Left kidney (tissue), 2 donors: Measurements from ENCODE around the gene COMMD9. TPM values are rescaled to one million over a fixed set of nuclear protein-coding genes. Genes with fewer than 3 reads are reported as not detected.

ENCODE experiments used
- DNase-seq: peaks from one replicate; pipeline ENCODE4 v3.0.0-alpha.2; 2013
- polyA plus RNA-seq: library from polyadenylated mRNA; unstranded; fragments of 120-200 nt; gene quantifications from one replicate; pipeline ENCODE4 v1.2.1, GENCODE V29; 2013; ENCODE audit not compliant: insufficient read length

The COMMD9 gene
- polyA plus RNA-seq, 1 donor: 83.7 TPM

DNA sequence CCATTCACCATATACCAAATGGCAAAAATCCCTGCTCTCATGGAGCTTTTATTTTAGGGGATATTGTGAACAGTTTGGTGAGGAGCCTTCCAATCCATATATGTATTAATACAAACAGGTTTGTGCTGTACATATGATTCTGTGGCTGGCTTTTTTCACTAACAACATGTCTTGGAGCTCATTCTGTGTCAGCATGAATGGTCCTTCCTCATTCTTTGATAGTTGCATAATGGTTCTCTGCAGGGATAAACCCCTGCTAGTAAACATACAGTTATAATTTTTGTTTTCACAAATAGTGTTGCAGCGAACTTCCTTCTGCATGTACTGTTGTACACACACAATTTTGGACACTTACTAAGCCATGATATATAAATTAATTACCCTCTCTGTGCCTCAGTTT, 15.1 kb upstream of the COMMD9 start:
- DNase-seq: no peak

DNA sequence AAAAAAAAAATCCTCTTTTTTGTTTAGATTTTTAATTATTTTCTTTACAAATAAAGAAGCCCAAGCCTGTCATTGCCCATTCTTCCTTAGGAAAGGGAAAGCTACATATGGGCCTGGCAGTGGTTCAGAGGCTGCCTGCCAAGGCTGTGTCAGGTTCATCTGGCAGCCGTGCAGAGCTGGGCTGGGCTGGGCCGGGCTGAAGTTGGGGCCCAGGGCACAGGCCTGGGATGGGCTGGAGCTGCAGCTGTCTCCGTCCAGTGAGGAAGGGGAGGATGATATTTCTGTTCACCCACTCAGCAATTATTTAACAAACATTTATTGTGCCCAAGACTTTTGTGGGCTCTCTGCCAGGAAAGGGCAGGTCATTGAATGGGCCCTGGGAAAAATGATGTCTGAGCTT, 11.4 kb upstream of the COMMD9 start:
- DNase-seq: no peak

DNA sequence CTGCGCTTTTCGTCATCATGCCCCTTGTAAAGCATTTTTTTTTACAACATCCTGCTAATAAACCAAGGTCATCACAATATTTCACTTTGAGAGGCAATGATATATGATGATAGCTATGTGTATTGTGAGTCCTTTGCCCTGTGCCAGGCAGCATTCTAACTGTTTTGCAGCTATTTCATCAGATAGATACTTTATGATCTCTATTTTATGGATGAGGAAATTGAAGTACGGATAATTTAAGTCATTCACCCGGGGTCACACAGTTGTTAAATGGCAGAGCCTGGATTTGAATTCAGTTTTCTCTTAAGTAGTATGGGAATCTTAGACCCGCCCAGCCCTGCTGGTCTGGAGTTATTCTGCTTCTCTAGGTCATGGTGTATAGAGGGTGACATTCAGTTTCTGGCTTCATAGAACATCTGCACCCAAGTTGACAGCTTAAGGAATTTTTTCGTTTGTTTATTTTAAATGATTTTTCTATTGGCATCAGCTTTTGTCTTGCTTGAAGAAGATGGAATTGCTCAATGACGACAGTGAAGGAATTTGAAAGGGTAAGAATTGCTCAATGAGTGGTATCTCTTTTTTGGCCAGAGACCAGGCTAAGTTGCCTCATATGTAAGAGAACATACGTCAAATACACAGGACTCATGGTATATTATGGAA, 7.8 kb upstream of the COMMD9 start:
- no peak for DNase-seq

DNA sequence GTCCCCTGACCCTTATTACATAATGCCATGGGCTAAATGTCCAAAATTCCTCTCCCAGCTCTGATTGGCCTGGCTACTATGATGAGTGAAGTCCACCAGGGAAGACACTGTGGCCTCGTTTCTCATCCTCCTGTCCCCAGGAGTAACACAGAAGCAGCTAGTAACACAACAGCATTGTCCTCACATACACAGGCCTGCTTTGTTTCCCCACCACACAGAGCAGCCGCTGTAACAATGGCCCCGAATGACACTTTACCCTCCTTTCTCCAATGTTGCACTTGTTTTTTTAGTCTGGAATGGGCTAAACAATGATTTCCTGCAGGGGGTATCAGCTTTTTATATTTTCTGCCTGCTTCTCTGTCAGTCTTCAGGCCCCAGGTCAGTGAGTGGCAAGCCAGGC, 6.7 kb upstream of the COMMD9 start, which contains the start of gene PRR5L:
Gene PRR5L (plus strand): TSS at position 363 of the 400 bp plus-strand sequence. CDS start 104,834 bp downstream, outside the sequence.
- DNase-seq: no peak

DNA sequence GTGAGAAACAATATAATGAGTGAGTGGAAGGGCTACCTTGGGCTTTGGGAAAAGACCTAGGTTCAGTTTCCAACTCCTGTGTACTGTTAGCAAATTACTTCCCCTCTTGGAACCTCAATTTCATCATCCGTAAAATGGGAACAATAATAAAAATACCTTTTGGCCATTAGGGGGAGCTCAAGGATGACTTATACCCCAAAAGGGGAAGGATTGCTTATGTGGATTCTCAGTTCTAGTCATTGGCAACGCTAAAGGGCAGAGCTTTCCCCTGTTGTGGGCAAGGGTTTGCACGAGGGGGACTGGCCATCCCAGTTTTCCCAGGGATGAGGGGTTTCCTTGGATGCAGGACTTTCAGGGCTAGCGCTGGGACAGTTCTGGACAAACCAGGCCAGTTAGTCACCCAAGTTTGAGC, 3.1 kb upstream of the COMMD9 start:
- no peak for DNase-seq

DNA sequence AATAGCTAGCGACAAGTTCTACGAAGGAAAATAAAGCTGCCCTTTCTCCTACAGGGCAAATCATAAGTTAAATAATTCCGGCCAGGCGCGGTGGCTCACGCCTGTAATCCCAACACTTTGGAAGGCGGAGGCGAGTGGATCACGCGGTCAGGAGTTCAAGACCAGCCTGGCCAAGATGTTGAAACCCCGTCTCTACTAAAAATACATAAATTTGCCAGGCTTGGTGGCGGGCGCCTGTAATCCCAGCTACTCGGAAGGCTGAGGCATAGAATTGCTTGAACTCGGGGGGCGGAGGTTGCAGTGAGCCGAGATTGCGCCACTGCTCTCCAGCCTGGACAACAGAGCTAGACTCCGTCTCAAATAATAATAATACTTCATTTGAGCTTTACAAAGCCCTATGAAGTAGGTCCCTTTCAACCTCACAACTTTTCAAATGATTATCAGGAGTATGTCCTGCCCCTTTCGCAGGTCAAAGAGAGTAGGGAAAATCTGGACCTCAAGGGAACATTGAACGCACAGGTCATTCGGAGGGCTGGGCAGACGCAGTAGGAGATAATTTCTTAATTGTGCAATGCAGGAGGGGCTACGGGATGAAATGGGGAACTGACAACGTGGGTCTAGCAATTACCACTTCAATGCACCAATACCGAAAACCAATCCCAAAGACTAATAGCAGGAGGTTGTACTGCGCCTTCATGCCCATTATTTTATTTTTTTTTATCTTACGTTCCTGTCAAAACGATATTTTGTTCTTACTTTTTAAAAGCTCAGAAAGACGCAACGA, 590 bp downstream of the COMMD9 start:
- DNase-seq: no peak

DNA sequence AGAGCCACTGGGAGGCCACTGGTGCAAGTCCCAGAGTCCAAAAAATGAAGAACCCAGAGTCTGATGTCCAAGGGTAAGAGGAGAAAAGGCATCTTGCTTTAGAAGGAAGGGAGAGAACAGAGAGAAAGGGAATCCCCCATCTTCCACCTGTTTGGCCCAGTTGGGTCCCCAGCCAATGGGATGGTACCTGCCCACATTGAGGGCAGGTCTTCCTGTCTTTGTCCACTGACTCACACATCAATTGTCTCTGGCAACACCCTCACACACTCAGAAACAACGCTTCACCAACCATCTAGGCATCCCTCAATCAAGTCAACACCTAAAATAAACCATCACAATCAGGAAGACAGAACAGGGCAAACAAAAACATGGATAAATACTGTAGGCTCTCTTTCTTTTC, 6.3 kb downstream of the COMMD9 start:
- DNase-seq: no peak

DNA sequence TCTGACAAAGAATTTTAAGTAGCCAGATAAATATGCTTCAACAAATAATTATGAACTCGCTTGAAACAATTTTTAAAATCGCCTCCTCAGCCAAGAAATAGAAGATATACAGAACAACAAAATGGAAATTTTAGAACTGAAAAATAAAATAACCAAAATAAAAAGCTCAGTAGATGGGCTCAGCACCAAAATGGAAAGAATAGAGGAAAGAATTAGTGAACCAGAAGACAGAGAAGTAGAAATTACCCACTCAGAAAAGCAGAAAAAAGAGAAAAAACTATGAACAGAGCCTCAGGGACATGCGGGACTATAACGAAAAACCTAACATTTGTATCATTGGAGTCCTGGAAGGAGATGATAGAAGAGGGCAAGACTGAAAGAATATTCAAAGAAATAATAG, 7.4 kb downstream of the COMMD9 start:
- no peak for DNase-seq

DNA sequence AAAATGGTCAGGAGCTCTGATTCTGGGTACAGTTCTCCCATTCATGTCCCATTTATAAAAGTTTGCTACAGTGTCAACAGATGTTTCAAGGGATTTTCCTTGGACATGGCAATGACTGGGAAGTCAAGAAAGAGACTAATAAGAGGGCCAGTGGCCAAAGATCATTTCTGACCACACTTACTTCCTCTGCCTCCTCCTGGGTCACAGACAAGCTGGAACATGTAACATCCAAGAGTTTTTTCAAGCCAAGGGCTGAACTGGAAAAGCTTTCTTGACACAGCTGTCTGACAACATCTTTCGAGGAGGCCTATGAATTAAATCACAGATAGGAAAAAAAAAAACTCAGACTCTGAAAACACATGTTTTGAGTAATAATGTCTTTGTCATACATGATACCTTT, 8.7 kb downstream of the COMMD9 start:
- DNase-seq: no peak

DNA sequence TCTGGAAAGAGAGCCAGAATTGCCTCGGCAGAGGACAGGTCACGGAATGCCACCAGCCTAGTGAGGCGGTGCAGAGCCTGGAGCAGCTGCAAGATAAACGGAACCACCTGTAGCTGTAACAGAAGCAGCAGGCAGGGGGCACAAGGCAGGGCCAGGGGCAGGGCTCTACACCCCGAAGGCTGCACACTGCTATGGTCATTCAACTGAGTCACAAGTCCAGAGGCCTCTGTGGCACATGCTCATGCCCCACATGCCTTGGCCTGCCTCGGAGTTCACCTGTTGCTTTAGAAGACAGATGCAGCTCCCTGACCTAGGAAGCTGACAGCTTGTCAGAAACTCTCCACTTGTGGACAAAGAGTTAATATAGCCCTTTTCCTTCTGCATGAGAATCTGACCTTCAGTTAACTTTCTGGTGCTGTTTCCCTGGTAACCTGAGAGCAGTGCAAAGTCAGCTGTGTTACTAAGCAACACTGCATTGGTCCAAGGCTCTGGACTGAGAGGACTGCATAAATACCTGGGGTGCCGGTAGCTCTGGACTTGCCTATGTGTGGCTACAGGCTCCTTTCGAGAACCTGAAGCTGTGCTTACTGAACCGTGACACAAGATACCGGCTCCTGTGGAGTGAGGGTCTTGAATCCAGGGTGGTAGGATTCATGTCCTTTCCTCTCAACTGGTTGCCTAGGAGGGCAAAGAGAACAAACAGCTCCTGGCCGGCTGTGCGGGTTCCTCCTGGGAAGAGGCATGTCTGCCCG, 10.5 kb downstream of the COMMD9 start:
- DNase-seq: no peak

DNA sequence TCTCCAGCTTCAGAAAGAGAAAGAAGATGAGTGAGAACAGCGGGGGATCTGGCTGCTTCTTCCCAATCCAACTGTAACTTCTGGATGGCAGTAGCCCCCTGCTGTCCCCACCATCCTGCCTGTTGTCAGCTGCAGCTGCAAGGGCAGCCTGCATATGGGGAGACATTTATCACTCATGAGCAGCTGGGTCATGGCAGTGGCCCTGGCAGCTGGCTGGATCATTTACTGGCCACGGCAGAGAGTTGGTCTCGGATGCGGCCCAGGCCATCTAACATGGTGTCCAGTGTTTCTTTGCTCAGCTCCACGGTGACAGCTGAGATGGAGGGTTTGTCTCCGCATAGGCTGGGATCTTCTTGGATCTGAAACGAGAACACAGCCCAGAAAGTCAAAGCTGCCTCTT, 14.8 kb downstream of the COMMD9 start:
- DNase-seq: no peak

DNA sequence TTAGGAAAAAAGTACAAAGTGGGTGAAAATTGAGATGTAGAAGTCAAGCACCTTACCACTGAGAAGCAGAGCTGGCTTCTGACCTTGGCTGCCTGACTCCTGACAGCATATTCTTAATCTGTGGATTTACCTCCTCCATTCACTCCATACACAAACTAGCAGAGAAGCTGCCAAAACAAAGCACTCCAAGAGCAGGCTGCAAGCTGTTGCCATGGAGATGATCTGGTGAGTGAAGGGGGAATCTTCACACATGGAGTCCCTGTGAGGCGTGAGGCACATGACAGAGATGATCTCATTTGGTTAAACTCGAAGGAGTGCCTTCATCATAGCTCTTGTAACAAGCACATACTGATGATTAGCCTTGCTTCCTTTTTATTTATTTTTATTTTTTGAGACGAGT, 16.1 kb downstream of the COMMD9 start:
- no peak for DNase-seq

DNA sequence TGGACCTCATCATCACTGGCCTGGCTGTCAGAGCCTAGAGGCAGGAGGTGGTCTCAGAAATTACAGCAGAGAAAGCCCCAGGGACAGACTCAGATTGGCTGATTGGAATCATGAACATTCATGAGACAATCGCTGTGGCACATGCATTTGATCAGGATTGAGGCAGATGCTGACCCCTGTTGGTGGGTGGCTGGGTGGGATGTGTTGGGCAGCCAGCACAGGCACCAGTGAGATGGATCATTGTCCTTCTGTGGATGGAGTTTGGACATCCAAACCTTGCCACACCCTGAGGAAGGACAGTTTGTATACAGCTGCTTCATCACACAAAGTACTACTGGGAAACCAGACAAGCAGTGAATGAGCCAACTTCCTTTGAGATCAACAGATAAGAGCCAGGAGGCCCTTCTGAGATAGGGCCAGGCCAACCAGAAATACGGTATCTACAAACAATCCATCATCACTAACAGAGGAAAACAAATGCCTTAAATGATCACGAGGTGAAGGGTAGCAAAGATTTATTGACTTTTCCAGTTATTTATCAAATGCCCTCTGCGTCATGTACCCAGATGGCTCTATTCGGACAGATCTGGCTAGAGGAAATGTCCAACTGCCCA, 17.3 kb downstream of the COMMD9 start:
- DNase-seq: no peak

DNA sequence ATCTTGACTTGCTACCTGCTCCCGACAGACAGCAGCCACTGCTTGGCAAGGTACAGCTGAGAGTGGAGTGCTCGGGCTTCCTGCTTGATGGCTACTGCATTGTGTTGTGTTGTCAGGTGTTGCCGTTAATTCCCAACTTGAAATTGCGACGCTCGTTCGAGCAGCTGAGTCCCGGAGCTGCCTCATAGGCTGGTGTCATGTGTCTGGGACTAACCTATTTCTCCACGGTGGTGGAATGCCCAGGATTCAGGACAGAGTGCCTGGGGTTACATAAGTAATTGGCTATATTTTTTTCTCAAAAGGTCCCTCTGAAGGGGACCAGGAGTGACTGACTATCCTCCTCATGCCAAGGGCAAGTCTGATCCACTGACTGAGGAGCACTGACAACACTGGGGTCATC, 18.5 kb downstream of the COMMD9 start:
- no peak for DNase-seq

DNA sequence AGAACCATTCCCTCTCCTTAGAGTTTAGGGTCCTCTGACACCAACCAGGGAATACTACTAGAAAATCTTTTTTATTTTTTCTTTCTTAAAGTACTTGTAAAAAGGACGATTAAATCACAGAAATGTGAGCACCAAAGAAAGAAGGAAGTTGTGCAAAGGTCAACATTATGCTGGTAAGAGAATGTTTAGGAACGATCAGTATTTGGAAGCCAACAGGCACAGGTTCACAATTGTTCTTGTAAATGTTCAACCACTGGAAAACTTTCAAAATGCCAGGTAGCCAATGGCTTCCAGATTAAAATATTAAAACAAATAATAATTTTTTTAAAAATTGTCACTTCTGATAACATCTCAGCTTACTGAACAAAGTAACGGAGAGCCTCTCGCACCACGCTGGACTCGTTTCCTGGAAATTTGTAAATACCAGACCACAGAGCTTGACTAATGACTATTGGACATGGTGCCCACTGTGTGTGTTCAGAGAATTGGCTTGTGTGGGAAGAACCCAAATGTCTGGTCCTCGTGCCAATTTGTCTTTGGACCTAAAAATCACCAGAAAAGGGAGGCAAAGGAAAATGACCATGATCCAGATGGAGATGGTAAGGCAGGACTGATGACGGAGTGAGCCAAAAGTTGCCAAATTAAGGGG, 20.8 kb downstream of the COMMD9 start:
- no peak for DNase-seq

DNA sequence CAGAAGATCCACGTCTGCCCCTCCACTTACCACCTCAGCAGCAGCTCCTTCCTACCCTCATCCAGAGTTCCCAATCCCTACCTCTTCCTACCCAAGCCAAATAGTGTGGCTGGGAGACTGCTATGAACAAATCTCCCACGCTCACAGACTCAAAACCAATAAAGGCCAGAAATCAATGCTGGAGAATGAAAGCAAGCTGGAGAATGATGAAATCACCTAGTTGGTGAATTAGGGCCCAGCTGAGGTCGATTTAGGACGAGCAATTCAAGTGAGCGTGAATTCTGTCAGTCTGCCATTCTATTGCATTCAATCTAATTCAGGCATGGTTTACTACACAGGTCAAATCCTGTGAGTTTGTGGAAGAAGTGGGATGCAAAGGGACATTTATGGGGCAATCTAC, 22.5 kb downstream of the COMMD9 start:
- no peak for DNase-seq

DNA sequence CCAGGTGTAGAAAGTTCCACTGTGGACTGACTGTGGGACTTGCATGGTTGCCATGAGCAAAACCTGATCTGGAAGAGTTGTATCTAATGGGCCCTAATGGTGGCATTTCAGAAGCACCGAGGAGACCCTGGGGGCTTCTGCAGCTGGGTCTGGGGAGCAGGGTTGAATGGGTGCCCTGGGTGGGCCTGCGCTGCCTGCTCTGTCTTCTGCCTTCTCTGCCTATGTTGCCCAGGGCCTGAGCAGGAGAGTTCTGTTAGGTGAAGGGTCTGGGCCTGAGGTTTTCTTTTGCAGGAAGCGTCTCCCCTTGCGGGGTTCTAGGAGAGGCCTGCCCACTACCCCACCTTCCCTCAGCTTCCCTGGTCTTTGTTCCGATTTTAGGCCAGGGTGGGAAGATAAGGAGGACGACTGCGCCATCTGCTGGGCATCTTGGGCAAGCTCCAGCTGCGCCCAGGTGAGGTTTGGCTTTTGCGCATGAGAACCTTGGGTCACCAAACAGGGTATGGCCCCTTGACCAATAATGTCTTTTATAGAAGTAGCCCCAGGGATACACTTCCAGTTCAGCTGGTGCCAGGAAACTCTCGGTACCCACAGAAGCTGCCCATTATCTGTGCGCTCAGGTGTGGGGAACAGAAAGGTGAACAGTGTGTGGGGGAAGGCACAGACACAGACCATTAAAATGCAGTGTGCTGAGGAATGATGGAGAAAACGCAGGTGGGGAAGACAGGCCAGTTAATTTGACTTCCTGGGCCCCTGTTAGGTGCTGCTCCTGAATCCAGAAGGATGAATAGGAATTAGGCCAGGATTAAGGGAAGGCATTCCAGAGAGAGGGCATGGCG, 23.2 kb downstream of the COMMD9 start:
- peak; percentile 65 for DNase-seq

DNA sequence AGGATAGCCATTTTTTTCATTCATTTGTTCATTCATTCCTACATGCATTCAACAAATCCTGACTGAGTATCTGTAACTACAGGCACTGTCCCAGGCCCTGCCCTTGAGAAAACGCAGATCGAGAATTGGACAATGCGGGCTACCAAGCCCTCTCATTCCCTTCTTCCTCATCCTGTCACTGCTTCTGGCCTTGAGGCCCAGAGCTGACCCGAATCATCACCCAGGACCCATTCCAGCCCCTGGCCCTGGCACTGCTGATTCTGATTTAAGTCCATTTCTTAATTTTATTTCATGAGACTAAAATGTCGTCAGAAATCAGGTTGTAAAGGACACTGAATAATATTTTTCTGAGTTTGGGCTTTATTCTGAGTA, 24.3 kb downstream of the COMMD9 start:
- no peak for DNase-seq

DNA sequence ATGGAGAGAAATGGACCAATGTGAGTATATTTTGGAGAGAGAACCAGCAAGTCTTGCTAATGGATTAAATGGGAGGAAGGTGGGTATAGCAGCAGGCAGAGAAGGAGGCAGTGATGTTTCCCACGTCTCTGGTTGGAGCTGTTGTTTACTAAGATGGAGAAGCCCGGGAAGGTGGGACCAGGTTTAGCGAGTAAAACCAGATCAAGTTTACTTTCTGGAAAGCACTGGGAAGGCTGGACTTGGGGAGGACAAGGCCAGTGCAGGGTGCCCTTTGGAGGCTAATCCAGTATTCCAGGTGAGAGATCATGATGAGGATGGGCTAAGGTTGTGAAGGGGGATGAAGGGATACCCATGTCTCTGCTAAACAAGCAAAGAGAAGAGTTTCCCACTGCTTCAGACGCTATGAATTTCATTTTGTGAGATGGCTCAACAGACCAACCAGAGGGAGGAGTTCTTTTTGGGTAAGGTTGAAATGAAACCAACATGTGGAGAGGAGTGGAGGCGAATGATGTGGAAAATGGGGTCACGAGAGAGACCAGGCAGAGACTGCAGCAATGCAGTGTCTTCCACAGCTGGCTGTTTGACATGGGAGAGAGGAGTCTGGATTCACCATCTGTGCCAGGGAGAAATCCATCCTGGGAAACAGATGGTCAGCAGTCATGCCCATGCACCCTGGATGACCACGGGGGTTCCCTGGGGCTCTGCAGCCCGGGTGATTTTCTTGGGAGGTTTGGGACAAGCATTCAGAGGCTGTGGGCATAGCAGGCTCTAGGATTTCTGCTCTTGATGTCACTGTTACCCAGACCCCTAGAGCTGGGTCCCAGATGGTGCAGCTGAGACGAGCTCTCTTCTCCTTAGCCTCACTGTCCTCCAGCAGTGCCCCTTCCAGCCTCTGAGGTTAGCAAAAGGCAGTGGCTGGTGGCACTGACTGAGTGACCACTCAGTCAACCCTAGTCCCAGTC, 24.9 kb downstream of the COMMD9 start:
- no peak for DNase-seq

DNA sequence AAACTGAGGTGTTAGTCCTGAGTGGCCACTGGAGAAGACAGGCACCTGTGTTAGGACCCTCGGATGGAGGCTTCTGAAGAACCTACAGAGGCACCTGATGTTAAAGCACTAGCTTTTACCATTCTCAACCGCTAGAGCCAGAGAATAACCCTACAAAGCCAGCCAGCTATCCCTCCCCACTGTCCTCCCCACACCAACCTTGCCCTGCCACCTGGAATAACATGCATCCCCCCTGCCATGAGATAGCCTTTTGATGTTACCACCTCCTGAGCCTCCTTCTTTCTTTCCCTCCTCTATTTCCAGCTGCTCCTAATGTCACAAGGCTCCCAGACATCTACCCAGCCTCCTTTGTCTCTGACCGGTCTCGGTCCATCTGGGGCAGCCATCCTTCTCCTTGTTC, 28.1 kb downstream of the COMMD9 start:
- DNase-seq: no peak
